Measurements from ENCODE around the gene LRIT2.

The LRIT2 gene

DNA sequence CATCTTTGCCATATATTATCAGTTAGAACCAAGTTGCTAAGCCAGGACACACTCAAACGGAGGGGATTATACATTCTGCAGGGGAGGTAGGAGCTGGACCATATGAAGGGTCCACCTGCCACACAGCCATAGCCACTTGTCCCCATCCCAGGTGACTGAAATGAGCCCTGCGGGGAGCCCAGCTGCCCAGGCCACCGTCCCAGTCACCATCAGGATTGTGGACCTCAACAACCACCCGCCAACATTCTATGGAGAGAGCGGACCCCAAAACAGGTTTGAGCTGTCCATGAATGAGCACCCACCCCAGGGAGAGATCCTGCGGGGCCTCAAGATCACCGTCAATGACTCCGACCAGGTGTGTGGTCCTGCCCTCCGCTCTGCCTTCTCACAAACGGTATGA, 17.3 kb downstream of the LRIT2 start:
- TF ChIP-seq, protein P1, sequence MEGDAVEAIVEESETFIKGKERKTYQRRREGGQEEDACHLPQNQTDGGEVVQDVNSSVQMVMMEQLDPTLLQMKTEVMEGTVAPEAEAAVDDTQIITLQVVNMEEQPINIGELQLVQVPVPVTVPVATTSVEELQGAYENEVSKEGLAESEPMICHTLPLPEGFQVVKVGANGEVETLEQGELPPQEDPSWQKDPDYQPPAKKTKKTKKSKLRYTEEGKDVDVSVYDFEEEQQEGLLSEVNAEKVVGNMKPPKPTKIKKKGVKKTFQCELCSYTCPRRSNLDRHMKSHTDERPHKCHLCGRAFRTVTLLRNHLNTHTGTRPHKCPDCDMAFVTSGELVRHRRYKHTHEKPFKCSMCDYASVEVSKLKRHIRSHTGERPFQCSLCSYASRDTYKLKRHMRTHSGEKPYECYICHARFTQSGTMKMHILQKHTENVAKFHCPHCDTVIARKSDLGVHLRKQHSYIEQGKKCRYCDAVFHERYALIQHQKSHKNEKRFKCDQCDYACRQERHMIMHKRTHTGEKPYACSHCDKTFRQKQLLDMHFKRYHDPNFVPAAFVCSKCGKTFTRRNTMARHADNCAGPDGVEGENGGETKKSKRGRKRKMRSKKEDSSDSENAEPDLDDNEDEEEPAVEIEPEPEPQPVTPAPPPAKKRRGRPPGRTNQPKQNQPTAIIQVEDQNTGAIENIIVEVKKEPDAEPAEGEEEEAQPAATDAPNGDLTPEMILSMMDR (IDR thresholded peaks at IDR 0.05; ENCODE audit: insufficient read depth, low read depth, low read length, missing control alignments), result no peak
- DNase-seq (ENCODE audit: low read depth), result no peak
- H3K4me3 ChIP-seq (ENCODE audit: low read depth, low read length), result no peak overlapping the region

DNA sequence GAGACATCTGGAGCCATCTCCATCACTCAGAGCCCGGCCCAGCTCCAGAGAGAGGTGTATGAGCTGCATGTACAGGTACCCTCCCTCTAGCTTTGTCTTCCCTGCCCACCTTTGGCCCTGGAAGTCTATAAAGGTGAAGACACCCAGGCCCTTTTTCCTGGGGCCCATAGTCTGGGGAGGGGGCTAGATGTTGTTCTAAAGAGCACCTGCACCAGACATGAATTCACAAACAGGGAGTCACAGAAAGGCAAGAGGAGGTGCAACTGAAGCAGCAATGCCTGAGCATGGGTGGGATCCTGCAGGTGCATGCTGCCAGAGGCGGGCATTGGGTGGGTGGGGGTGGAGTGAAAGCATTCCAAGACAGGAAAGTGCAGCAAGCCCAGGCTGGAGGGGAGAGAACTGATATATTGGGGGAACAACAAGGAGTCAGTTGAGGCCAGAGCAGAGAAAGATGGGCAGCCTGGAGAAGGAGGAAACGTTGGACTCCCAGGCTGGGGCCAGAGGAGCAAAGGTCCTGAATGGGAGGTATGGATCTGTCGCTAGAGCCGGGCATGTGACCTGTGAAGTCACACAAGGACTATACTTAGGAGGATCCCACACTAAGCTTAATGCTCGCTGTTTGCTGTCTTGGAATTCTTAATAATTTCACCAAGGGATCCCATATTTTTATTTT, 19.4 kb downstream of the LRIT2 start:
- no peak overlapping the region for H3K4me3 ChIP-seq (ENCODE audit: low read depth, low read length)
- no peak for DNase-seq (ENCODE audit: low read depth)
- TF ChIP-seq, protein P1 (IDR thresholded peaks at IDR 0.05; ENCODE audit: insufficient read depth, low read depth, low read length, missing control alignments), result no peak

DNA sequence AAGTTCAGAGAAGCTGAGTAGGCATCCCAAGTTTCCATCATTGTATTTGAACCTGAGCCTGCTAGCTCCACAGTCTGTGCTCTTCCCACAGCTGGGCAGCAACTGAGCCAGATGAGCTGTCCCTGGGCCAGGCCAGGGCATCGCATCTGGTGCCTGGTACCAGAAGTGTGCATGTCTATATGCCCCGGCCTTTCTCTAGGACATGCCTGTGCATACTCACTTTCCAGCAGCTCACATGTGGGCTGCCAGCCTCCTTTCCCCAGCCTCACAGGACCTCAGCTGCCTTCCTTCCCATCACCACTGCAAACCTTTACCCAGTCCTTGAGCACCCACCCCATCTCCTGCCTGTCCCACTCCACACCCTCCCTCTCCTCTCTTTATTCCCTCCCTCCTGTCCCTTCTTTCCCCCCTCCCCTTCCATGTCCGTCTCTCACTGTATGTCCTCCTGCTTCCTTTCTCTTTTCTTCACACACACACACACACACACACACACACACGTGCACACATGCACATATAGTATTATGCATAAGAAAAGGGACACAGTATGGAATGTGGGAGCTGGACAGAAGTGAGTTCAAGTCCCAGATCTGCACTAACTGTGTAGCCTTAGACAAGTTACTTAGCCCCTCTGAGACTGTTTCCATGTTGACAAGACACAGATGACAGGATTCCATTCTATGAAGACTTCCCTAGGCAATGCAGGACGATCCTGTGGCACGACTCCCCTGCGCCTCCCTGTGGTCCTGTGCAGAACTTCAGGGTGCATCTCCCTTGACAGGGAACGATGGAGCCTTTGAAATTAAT, 20.1 kb downstream of the LRIT2 start:
- TF ChIP-seq, protein P1 (IDR thresholded peaks at IDR 0.05; ENCODE audit: insufficient read depth, low read depth, low read length, missing control alignments), result peak; percentile 97
- peak; percentile 80 for DNase-seq (ENCODE audit: low read depth)
- no peak overlapping the region for H3K4me3 ChIP-seq (ENCODE audit: low read depth, low read length)

DNA sequence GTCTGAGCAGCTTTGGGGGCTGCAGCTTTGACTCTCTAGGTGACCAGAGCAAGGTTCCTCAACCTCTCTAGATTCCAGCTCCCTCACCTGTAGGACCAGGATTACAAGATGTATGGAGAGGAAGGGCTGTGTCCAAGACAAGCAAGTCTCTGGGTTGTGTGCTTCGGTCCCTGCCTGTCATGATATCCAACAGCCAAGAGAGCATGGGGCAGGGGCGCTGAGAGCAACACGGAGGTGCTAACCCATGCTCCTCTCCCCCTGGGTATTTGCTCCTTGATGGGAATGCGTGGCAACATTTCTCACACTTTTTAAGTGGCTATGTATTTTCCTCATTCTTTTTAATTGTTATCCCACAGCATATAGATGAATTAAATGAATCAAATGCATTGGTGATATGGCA, 20.7 kb downstream of the LRIT2 start:
- DNase-seq (ENCODE audit: low read depth), result no peak
- no peak overlapping the region for H3K4me3 ChIP-seq (ENCODE audit: low read depth, low read length)
- TF ChIP-seq, protein P1 (IDR thresholded peaks at IDR 0.05; ENCODE audit: insufficient read depth, low read depth, low read length, missing control alignments), result no peak

DNA sequence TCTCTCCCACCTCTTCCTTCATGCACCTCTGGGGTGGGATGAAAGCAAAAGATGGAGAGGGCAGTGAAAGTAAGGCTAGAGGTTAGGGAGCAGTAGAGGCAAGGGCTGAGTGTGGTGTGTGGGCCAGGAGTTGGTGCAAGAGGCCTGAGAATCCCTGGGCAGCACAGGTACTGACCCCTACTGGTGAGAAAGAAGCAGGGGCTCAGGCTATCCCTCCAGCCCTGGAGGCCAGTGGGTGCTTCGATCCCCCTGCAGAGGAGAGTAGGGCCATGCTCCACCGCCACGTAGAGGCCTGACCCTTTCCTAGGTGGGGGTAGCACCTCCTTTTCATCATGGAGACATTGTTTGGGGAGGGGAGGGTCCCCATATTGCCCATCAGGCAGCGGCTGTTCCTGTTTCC, 21.2 kb downstream of the LRIT2 start:
- no peak overlapping the region for H3K4me3 ChIP-seq (ENCODE audit: low read depth, low read length)
- TF ChIP-seq, protein P1 (IDR thresholded peaks at IDR 0.05; ENCODE audit: insufficient read depth, low read depth, low read length, missing control alignments), result peak; percentile 79
- peak; percentile 60 for DNase-seq (ENCODE audit: low read depth)

DNA sequence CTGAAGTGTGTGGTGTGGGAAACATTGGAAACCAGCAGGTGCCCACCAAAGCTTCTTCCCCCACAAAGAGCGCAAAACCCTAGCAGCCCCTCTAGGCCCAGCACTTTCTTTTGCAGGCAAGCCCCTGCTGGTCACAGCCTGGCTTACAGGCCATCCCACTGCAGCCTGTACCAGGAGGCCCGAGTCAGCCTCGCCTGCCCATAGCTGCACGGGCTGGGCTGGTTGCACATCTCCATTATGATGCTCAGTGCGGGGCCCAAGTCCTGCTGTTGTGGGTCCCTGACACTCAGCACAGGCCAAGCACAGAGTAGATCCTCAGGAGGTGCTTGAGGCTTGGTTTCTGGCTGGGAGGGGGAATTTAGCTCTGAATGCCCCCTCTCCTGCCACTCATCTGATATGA, 23.0 kb downstream of the LRIT2 start:
- H3K4me3 ChIP-seq (ENCODE audit: low read depth, low read length), result no peak overlapping the region
- TF ChIP-seq, protein P1 (IDR thresholded peaks at IDR 0.05; ENCODE audit: insufficient read depth, low read depth, low read length, missing control alignments), result no peak
- DNase-seq (ENCODE audit: low read depth), result no peak

All from GM12865 (cell line).